HG02610 (cell line): ENCODE measurements around the gene UBD.

Experiments
- ATAC-seq: cut with Tn5 transposase; IDR thresholded peaks from one replicate; pipeline ENCODE4 v1.9.1; 2021; ENCODE audit warnings: mild to moderate bottlenecking, moderate library complexity; ENCODE audit not compliant: unreplicated experiment

UBD gene

DNA sequence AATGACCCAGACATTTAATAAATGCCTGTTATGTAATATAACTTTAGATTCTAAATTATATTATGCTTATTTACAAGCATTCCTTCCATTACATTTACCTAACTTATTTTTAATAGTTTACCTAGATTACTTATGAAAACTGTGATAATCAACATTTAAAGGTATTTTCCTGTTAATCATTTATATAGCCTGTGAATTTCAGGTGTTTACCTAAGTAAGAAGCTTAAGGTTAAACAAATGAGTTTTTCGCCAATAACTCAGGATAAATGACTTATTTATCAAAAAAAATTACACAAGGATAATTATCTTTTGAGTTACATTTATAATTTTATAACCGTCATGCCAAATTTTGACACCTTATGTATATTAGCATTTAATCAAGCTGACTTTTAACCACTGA is 35.5 kb downstream of the UBD start:
- ATAC-seq, result no peak

DNA sequence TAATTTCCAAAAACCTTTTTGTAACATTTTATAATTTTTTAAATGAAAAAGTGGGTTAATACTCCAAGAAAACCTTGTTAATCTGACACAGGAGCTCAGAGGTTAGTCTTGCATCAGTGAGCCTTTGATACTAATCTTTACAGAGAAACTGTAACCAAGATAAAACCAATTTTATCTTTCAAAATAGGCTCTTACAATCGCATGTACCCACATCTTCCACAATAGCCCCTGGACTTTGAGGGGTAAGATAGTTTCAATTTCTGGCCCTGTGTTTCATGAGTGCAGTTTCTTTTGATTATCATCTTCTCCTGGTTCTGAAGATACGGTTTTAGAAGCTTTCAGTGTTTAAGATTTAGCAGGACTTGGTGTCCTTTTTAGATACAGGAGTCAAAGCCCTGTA is 37.3 kb downstream of the UBD start:
- ATAC-seq, result no peak

DNA sequence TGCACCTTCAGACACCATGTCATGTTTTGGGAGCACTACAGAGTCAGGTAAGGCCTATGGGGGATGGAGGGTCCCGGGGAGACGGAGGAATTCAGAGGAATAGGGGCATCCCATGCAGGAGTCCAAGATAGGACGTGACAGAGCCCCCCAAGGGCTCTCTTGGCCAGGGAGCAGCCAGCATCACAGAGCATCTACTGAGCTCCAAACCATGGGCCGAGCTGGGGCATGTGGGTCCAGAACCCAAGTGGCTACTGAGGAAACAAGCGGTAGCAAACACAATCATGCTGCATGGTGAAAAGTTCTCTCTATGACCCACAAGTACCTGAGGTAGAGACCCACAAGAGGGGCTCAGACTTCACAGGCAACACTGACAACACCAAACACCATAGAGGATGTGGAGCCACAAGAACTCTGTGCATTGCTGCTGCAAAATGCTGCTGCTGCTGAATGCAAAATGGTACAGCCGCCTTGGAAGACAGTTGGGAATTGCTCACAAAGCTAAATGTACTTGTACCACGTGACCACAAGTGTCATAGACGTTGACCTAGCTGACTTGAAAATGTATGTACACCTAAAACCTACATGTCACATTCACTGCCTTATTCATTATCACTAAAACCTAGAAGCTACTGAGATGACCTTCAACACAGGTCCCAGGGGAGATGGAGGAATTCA is 38.4 kb downstream of the UBD start:
- no peak for ATAC-seq

DNA sequence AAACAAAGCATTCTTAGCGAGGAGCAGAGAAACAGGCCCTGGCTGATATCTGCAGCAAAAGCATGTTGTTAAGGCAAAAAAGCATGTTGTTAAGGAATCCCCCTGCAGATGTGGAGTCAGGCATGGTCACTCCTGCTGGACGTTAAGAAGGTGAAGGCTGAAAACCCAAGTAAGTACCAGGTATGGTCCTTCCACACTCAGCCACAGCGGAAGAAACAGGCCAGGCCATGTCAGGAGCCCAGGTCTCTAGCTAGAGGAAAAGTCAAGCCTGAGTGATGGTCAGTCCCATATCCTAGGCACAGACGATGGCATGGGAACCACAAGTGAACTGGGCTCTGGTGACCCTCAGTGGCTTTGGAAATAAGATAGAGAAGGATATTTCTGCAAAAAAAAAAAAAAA is 39.3 kb downstream of the UBD start:
- ATAC-seq, result no peak

DNA sequence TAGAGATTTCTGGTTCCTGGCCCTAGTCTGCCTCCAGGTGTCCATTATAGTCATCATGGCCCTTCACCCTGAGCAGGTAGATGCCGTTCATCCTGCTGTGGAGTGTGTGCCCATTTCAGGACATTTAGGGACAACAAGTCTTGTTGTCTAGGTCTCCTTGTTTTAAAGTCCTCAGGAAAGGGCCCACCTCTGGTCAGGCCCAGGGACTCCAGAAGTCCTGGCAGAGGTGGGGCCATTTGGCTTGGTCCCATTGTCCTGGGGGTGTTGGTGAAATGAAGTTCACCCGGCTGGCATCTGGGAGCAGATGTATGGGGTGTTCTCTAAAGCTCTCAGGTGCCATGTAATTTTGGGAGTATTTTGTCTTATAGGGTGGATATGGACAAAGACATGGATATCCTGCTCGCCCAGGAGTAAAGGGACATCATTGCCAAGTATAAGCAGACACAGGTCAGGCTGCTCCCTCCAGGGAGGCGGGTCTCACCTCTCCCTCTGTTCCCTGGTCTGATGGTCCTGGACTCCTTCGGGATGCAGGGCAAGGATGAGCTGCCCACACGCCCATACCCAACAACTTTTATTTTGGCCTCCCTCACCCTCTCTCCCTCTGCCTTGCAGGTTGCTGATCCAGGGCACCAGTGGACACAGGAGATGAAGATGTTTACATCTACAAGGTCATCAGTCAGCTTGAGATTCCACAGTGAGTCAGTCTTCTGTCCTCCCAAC is 40.1 kb downstream of the UBD start:
- ATAC-seq, result no peak

DNA sequence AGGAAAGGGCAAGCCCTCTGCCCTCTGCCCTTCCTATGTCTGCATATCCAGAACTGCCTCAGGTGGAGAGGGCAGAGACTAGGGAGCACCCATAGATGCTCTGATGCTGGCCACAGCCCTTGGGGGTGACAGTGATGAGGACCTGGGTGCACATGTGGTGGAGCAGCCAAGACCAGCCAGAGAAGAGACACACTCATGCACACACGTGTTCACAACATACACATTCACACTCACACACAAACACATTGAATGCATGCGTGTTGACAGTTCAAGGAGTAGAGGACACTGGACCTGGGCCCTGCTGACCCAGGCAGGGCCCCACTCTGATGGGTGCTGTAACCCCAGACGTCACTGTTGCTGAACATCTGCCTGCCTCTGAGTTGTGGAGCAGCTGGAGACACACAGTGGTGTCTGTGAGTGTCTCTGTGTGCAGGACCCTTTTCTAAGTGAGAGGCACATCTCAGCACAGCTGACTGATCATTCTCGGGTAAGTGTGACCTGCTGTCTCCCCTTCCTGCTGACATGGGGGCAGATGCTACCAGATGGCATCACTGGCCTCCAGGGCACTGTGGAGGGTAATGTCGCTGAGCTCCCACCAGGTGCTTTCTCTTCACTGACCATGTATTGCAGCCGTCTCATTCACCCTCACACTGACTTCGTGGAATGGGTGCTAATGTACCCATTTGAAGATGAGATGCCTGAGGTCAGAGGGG is 41.6 kb downstream of the UBD start:
- no peak for ATAC-seq

DNA sequence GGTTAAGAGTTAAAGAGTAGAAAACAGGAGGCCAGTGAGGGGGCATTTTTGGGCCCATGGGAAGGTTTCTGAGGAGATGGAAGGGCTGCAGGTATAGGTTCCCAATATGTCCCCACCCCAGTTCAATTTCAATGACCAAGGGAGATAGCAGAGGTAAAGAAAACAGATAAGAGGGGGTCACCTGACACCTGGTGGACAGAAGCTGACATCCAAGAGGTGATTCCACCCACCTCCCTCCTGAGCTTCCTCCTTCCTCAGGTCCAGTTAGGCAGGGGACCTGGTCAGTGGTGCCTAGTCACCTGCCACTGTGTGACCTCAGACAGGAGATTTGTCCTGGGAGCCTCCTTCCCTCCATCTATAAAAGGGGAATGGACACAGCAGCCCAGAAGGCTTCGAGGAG is 42.3 kb downstream of the UBD start:
- no peak for ATAC-seq

DNA sequence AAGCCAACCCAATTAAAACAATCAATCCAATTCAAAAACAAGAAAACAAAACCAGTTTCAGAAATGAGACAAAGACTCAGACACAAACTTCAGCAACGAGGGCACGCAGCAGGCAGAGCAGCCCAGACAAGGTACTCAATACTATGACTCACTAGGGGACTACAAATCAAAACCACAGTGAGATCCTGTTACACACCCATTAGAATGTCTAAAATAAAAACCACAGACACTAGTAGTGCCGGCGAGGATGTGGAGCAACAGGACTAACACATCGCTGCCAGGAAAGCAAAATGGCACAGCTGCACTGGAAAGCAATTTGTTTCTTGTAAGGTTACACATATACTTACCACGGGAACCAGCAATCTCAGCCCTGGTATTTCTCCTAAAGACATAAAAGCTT is 43.4 kb downstream of the UBD start:
- ATAC-seq, result no peak

DNA sequence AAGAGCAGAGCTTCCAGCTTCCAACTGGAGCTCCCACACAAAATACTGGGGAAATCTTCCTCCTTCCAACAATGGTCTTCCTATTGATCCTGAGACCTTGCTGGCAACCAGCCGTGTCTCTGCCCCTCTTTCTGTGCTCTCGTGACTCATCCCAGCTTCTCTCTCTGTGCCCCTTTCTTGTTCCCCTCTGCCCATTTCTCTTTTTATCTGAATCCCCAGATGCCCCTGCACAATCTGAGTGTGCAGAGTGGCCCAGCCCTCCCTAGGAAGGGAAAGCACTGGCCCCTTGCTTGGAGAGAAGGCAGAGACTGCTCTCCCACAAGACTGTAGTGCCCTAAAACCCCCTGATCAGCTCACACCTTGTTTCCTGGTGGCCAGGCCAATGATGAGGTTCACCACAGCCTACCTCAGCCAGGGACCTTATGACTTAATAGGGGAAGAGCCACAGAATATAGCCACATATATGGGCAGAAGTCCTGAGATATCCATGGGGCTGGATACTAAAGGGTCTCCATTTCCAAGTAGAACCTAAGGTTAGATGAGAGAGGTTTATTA is 48.7 kb downstream of the UBD start:
- no peak for ATAC-seq

DNA sequence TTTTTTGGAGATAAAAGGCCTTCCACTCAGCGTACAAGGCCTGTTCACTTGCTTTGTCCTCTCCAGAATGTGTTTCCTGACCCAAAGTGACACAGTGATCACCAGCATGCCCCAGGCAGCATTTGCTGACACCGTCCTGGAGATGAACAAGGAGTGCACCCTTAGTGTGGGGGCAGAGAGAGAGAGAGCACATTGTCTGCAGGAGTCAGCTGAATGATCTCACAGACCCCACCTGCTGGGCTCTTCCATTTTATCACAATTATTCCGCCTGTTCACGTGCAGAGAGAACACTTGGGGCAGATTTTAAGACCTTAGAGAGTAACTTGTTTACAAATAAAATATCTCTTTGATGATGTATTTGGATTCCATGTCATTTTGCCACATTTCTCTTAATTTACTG is 49.3 kb downstream of the UBD start:
- no peak for ATAC-seq

DNA sequence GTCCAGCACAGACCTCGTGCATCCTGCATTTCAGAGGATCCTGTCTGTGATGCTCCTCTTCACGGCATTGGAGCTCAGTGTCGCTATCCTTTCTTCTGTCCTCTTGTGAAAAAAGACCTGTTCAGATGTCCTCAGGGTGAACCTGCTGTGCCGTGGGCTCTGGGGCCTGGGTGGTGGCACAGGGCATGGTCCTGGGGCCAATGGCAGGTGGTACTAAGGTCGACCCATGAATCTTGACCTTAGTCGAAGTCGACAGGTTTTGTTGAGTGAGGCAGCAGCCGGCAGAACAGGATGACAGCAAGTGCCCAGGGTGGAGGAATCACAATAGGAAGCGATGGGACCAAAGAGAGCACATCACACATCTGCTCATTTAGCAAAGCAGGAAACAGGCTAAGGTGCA is 49.8 kb downstream of the UBD start:
- no peak for ATAC-seq

DNA sequence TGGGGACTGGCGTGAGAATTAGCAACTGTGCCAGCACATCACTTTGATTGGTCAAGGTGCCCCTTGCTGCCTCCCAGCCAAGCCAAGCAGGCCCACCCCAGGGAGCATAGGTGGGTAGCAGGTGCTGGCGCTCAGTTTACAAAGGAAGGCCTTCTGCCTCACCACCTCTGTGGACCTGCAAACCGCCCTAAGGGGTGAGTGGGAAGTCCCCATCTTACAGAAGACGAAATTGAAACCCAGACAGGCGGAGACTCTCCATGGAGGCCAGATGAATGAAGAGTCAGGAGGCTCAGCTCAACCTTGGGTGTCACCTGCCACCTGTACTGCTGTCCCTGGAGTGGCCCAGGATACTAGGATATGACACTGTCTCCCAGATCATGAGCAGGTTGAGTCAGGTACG is 50.3 kb downstream of the UBD start:
- peak; percentile 78 for ATAC-seq

DNA sequence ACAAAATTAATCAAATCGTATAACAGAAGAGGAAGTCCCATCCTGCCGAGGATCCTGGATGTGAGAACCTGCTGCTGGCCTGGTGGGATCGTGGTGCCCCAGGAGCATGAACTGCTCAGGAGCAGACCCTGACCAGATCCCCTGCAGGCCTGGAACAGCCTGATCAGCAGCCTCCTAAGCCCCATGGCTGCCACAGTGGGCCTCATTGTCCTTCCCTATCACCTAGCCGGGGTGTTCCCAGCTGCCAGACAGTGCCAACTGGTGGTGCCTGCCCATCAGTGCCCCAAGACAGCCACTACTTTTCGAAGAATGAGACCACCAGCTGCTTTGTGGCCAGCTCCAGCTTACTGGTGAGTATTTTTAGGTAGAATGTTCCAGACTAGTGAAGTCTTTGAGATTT is 52.2 kb downstream of the UBD start:
- ATAC-seq, result no peak

DNA sequence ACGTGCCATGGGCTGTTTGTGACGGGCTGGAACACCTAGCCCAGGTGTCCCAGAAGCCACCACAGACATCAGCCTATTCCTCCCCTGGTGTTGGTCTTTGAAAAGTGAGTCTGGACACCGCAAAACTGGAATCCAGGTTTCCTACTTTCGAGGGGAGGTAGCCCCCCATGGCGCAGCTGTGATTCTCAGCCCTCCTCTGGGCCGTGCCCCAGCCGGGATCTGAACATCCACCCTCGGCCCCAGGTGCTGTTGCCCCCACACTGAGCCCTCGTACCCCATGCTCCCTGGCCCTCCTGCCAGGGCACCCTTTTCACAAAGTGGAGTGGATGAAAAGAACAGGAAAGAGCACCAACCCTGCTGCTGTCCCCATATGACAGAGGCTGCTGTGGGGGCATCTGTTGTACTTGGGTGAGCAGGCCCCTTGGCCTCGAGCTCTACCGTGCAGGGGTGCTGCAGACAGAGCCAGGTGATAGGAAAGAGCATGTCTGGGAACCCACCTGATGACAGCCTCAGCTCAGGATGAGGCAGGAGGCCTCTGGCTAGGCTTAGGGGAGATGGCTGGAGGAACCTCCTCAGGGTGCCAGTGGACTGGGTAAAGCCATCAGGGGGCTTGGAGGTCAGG is 53.0 kb downstream of the UBD start:
- ATAC-seq, result no peak

DNA sequence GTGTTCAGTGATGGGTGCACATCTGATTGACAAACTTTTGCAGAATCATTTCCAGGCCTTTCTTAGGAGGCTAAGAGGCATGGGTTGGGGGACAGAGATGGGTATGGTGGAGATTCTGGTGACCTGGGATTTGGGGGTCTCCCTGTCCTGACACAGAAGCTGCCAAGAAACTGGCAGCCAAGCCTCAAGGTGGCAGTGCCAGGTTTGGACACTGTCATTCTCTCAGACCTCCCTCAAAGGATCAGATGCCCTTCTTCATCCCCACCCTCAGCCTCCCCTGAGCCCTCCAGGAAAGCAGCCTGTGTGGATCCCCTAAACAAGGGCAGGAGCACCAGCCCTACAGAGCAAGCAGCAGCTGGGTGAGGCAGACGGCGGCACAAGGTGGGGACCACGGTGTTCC is 53.7 kb downstream of the UBD start:
- ATAC-seq, result no peak
